Activated CD4-positive, alpha-beta T cell treated with anti-CD3 and anti-CD28 coated beads, Interleukin-2, amount 10 ng/mL, durations not matched to agents 7 days and 5 days (primary cell): ENCODE data around the gene PAGR1. TPM values are rescaled to one million over a fixed set of nuclear protein-coding genes. Genes with fewer than 3 reads are reported as not detected.
A peak's percentile ranks its signal among the peaks of the same experiment; 100 is the strongest.
"Not testable (repeated sequence)": the region's sequence is repeated elsewhere in the genome, so short reads cannot be mapped to it uniquely, and the experiment has no call there.

ENCODE experiments used
- CTCF ChIA-PET: fragments of 350-600 bp; sonication (Branson Sonifier 250); formaldehyde crosslinking; loops from one replicate; lab custom pipeline; 2021; ENCODE audit warnings: antibody characterized with exemption; lab: Charles Lee
- POLR2A ChIA-PET: fragments of 350-600 bp; sonication (Branson Sonifier 250); formaldehyde crosslinking; loops from one replicate; lab custom pipeline; 2021; ENCODE audit warnings: antibody characterized with exemption; lab: Charles Lee
- DNase-seq: peaks from one replicate; pipeline ENCODE4 v3.0.0-alpha.2; 2020
- H3K27ac Mint-ChIP-seq: one replicate; pipeline ENCODE4 v1.8.0; 2021; ENCODE audit warnings: mild to moderate bottlenecking, moderate library complexity, mixed read lengths
- H3K27me3 Mint-ChIP-seq: one replicate; pipeline ENCODE4 v1.8.0; 2021; ENCODE audit warnings: mixed read lengths
- H3K36me3 Mint-ChIP-seq: one replicate; pipeline ENCODE4 v1.8.0; 2021; ENCODE audit warnings: low read depth, mixed read lengths
- H3K4me1 Mint-ChIP-seq: one replicate; pipeline ENCODE4 v1.8.0; 2021; ENCODE audit warnings: mixed read lengths
- H3K4me3 Mint-ChIP-seq: one replicate; pipeline ENCODE4 v1.8.0; 2021; ENCODE audit warnings: mild to moderate bottlenecking, moderate library complexity, mixed read lengths
- H3K9me3 Mint-ChIP-seq: one replicate; pipeline ENCODE4 v1.8.0; 2021; ENCODE audit warnings: mixed read lengths
- total RNA-seq, 2 experiments: library from RNA; stranded (reverse); gene quantifications; one replicate each; pipeline ENCODE4 v1.2.3, GENCODE V29; 2021

PAGR1 gene
- total RNA-seq, 2 experiments from 2014 or later: 26.8 to 29.6 TPM

GRCh38 chr16:29863669-29863984 is 47.7 kb downstream of the PAGR1 start:
- peaks cover 31% of the 10 kb centered on the region for H3K4me1 Mint-ChIP-seq
- peak overlapping the region; percentile 100 for H3K27ac Mint-ChIP-seq
- CTCF ChIA-PET: interaction anchor here (0.6 to 2.2 kb wide), 12 partner anchors 9 to 109 kb away, joined by 3 to 4 read pairs (median 3); partner anchors contain the start of gene MVP
- DNase-seq: no peak
- no peaks in the 10 kb centered on the region for H3K9me3 Mint-ChIP-seq
- peak overlapping the region; percentile 98 for H3K4me3 Mint-ChIP-seq
- POLR2A ChIA-PET: no interaction called here
- no peaks in the 10 kb centered on the region for H3K27me3 Mint-ChIP-seq
- peaks cover 16% of the 10 kb centered on the region for H3K36me3 Mint-ChIP-seq

DNA sequence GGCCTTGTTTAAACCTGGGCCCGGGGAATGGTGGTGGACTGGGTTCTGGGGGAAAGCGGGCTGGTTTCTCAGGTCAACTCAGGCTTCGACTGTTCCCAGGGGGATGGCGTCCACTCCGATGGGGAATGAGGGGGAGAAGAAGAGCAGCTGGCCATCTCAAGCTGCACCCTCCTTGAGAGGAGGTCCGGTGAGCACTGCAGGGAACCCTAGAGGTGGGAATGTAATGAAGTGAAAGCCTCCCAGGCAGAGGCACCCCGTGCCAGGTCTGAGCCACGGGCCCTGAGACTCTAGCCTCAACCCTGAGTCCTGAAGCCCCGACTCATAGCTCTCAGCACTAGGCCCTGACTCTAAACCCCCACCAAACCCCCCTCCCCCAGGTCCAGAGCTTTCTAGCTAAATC is 48.3 kb downstream of the PAGR1 start:
- peak overlapping the region; percentile 57 for H3K27ac Mint-ChIP-seq
- ChIA-PET POLR2A (no interaction called here), CTCF (interaction anchor here (0.7 to 2.2 kb wide), 5 partner anchors 13 to 40 kb away, joined by 3 to 4 read pairs (median 4); partner anchors contain the start of gene SEZ6L2)
- no peak overlapping the region for H3K4me3 Mint-ChIP-seq
- no peaks in the 10 kb centered on the region for H3K27me3 Mint-ChIP-seq
- no peak for DNase-seq
- H3K9me3 Mint-ChIP-seq: no peaks in the 10 kb centered on the region
- H3K36me3 Mint-ChIP-seq: peaks cover 15% of the 10 kb centered on the region
- peaks cover 31% of the 10 kb centered on the region for H3K4me1 Mint-ChIP-seq

GRCh38 chr16:29868396-29869009 is 52.6 kb downstream of the PAGR1 start:
- no peak overlapping the region for H3K27ac Mint-ChIP-seq
- DNase-seq: no peak
- ChIA-PET CTCF (interaction anchor here (0.7 kb wide), 1 partner anchor 20 kb away, joined by 3 read pairs; no protein-coding TSS in a partner anchor), POLR2A (no interaction called here)
- no peaks in the 10 kb centered on the region for H3K36me3 Mint-ChIP-seq
- H3K27me3 Mint-ChIP-seq: no peaks in the 10 kb centered on the region
- no peak overlapping the region for H3K4me3 Mint-ChIP-seq
- peaks cover 7% of the 10 kb centered on the region for H3K4me1 Mint-ChIP-seq
- no peaks in the 10 kb centered on the region for H3K9me3 Mint-ChIP-seq

DNA sequence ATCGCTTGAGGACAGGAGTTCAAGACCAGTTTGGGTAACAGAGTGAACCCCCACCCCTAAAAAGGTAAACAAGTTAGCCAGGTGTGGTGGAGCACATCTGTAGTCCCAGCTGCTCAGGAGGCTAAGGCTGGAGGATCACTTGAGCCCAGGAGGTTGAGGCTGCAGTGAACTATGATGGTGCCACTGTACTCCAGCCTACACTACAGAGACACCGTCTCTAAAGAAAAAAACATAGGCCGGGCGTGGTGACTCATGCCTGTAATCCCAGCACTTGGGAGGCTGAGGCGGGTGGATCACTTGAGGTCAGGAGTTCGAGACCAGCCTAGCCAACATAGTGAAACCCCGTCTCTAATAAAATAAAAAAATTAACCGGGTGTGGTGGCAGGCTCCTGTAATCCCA is 53.1 kb downstream of the PAGR1 start:
- POLR2A ChIA-PET, H3K9me3 Mint-ChIP-seq, H3K27me3 Mint-ChIP-seq, H3K36me3 Mint-ChIP-seq, H3K4me1 Mint-ChIP-seq, H3K4me3 Mint-ChIP-seq, DNase-seq, H3K27ac Mint-ChIP-seq: not testable (repeated sequence)
- CTCF ChIA-PET: interaction anchor here (0.7 kb wide), 1 partner anchor 21 kb away, joined by 3 read pairs; no protein-coding TSS in a partner anchor

Other genes starting within 250 kb of the PAGR1 start
- 100 to 1,000 TPM; 351 to 357 TPM for gene SPN, start 152.9 kb upstream of the PAGR1 start, total RNA-seq
- 1 to 10 TPM; 3.9 to 4.8 TPM for gene QPRT, start 137.0 kb upstream of the PAGR1 start, total RNA-seq
- gene C16orf54, start 70.2 kb upstream of the PAGR1 start, total RNA-seq: 10 to 100 TPM; 88.3 to 92.3 TPM
- not detected for gene ZG16, start 37.9 kb upstream of the PAGR1 start, total RNA-seq
- 100 to 1,000 TPM; 244 to 253 TPM for gene KIF22, start 25.4 kb upstream of the PAGR1 start, total RNA-seq
- 100 to 1,000 TPM; 528 to 590 TPM for gene MAZ, start 9.6 kb upstream of the PAGR1 start, total RNA-seq
- gene PRRT2, start 4.0 kb upstream of the PAGR1 start, total RNA-seq: 1 to 10 TPM in 1 of 2 experiments, under 1 TPM in 1; 0.98 to 1.3 TPM
- gene MVP, start 4.3 kb downstream of the PAGR1 start, total RNA-seq: 100 to 1,000 TPM; 177 to 187 TPM
- 10 to 100 TPM; 62.5 to 82.1 TPM for gene CDIPT, start 47.1 kb downstream of the PAGR1 start, total RNA-seq
- gene SEZ6L2, start 83.4 kb downstream of the PAGR1 start, total RNA-seq: not detected
- gene ASPHD1, start 84.3 kb downstream of the PAGR1 start, total RNA-seq: not detected
- gene KCTD13, start 110.1 kb downstream of the PAGR1 start, total RNA-seq: 10 to 100 TPM; 28.4 to 36.1 TPM
- gene TMEM219, start 145.9 kb downstream of the PAGR1 start, total RNA-seq: 10 to 100 TPM; 57.8 to 60.5 TPM
- gene TAOK2, start 157.7 kb downstream of the PAGR1 start, total RNA-seq: 10 to 100 TPM; 47.7 to 48.8 TPM
- 10 to 100 TPM; 37.0 to 45.0 TPM for gene HIRIP3, start 179.5 kb downstream of the PAGR1 start, total RNA-seq
- 100 to 1,000 TPM; 113 to 134 TPM for gene INO80E, start 180.1 kb downstream of the PAGR1 start, total RNA-seq
- under 1 TPM; 0.19 to 0.30 TPM for gene DOC2A, start 194.9 kb downstream of the PAGR1 start, total RNA-seq
- not detected for gene C16orf92, start 207.0 kb downstream of the PAGR1 start, total RNA-seq
- gene TLCD3B, start 215.1 kb downstream of the PAGR1 start, total RNA-seq: 1 to 10 TPM; 7.1 to 7.2 TPM
- 1,000 to 10,000 TPM; 1,139 to 1,329 TPM for gene ALDOA, start 249.6 kb downstream of the PAGR1 start, total RNA-seq